Suprapubic skin (tissue), 4 donors: ENCODE measurements around the gene CFAP20DC. TPM values are rescaled to one million over a fixed set of nuclear protein-coding genes. Genes with fewer than 3 reads are reported as not detected.
"Not testable (repeated sequence)": the region's sequence is repeated elsewhere in the genome, so short reads cannot be mapped to it uniquely, and the experiment has no call there.

Experiments
- DNase-seq, 2 donors: peaks; one replicate each; pipeline ENCODE4 v3.0.0-alpha.2; 2019; ENCODE audit warnings: low spot score in 2 of 2
- H3K27ac ChIP-seq: fragments of 200-600 bp; sonication (generic); one replicate; pipeline ENCODE4 v1.5.1; 2019
- H3K27me3 ChIP-seq: fragments of 200-600 bp; sonication (generic); one replicate; pipeline ENCODE4 v1.5.1; 2019
- H3K36me3 ChIP-seq: fragments of 200-600 bp; sonication (generic); one replicate; pipeline ENCODE4 v1.5.1; 2019
- H3K4me1 ChIP-seq: fragments of 200-600 bp; sonication (generic); one replicate; pipeline ENCODE4 v1.5.1; 2019
- H3K4me3 ChIP-seq: fragments of 200-600 bp; sonication (generic); one replicate; pipeline ENCODE4 v1.5.1; 2019; ENCODE audit warnings: mild to moderate bottlenecking
- H3K9me3 ChIP-seq: fragments of 200-600 bp; sonication (generic); one replicate; pipeline ENCODE4 v1.5.1; 2019
- CTCF ChIP-seq, 2 donors: fragments of 200-600 bp in 1 of 2; fragments of 450-650 bp in 1 of 2; sonication (generic) in 1 of 2; IDR thresholded peaks; one replicate each; pipeline ENCODE4 v1.5.1; 2016 to 2019; ENCODE audit warnings: antibody characterized with exemption in 2 of 2, mild to moderate bottlenecking in 1 of 2, moderate library complexity in 1 of 2
- EP300 ChIP-seq: sonication (generic); formaldehyde crosslinking; IDR thresholded peaks from one replicate; pipeline ENCODE4 v1.6.1; 2017; ENCODE audit warnings: antibody characterized with exemption
- POLR2A ChIP-seq, 2 donors: fragments of 450-650 bp; IDR thresholded peaks; one replicate each; pipeline ENCODE4 v1.6.1; 2017; ENCODE audit warnings: antibody characterized with exemption in 2 of 2, mild to moderate bottlenecking in 2 of 2, moderate library complexity in 2 of 2
- POLR2AphosphoS5 ChIP-seq, 3 donors: sonication (generic); formaldehyde crosslinking; IDR thresholded peaks; one replicate each; pipeline ENCODE4 v1.6.1; 2017; ENCODE audit warnings: antibody characterized with exemption in 3 of 3
- WGBS: methylation state at CpG from one replicate; pipeline ENCODE4 v1.1.5; 2018; 5-methylcytosine and 5-hydroxymethylcytosine counted together
- total RNA-seq, 4 donors: library from RNA; depleted of rRNA; stranded (reverse); fragments of >200 nt; gene quantifications; one replicate each; pipeline ENCODE4 v1.1.0, GENCODE V29; 2016

Gene CFAP20DC
- total RNA-seq, 4 donors from 2014 or later = 0.53 to 2.3 (median 0.94) TPM

- H3K27me3 ChIP-seq = no peaks in the 10 kb centered on the region
- H3K4me3 ChIP-seq = no peak overlapping the region
- 63% methylated on average over 2 of the region's 2 CpGs for WGBS
- no peaks in the 10 kb centered on the region for H3K9me3 ChIP-seq
- TF ChIP-seq POLR2AphosphoS5 (IDR thresholded peaks at IDR 0.05) (no peak), POLR2A (IDR thresholded peaks at IDR 0.05) (no peak), CTCF (IDR thresholded peaks at IDR 0.05) (no peak), EP300 (no peak)
- no peak overlapping the region for H3K27ac ChIP-seq
- no peak for DNase-seq
- no peaks in the 10 kb centered on the region for H3K36me3 ChIP-seq
- H3K4me1 ChIP-seq = no peaks in the 10 kb centered on the region
Measured at GRCh38 chr3:59056706-59057105, 6.9 kb upstream of the CFAP20DC start.

GRCh38 chr3:59052803-59053411 is 3.1 kb upstream of the CFAP20DC start:
- 72% methylated on average over 2 of the region's 2 CpGs for WGBS

GRCh38 chr3:59050811-59051414 is 1.1 kb upstream of the CFAP20DC start:
- WGBS = 100% methylated on average over 2 of the region's 36 CpGs
- H3K27ac ChIP-seq = not testable (repeated sequence)

More at GRCh38 chr3:59052803-59053411, 3.1 kb upstream of the CFAP20DC start:
- Histone ChIP-seq H3K4me3 (no peak overlapping the region), H3K9me3 (no peaks in the 10 kb centered on the region), H3K36me3 (no peaks in the 10 kb centered on the region), H3K4me1 (peaks cover 12% of the 10 kb centered on the region), H3K27me3 (no peaks in the 10 kb centered on the region), H3K27ac (no peak overlapping the region)
- TF ChIP-seq EP300 (no peak), CTCF (IDR thresholded peaks at IDR 0.05) (peak in 1 of 2 donors; percentile 56)
- no peak for DNase-seq

GRCh38 chr3:59046839-59047238 is 3.0 kb downstream of the CFAP20DC start:
- DNase-seq = no peak
- Histone ChIP-seq H3K36me3 (no peaks in the 10 kb centered on the region), H3K27ac (no peak overlapping the region), H3K27me3 (no peaks in the 10 kb centered on the region), H3K4me3 (no peak overlapping the region), H3K9me3 (no peaks in the 10 kb centered on the region), H3K4me1 (peaks cover 12% of the 10 kb centered on the region)
- no peak for TF ChIP-seq POLR2A (IDR thresholded peaks at IDR 0.05)
- TF ChIP-seq POLR2AphosphoS5 (IDR thresholded peaks at IDR 0.05) = no peak
- TF ChIP-seq EP300 = no peak
- no peak for TF ChIP-seq CTCF (IDR thresholded peaks at IDR 0.05)
- 75% methylated on average over 2 of the region's 2 CpGs for WGBS

More at GRCh38 chr3:59050811-59051414, 1.1 kb upstream of the CFAP20DC start:
- H3K27me3 ChIP-seq, H3K36me3 ChIP-seq, H3K4me3 ChIP-seq, DNase-seq, H3K9me3 ChIP-seq: not testable (repeated sequence)
- peaks cover 12% of the 10 kb centered on the region for H3K4me1 ChIP-seq

- Histone ChIP-seq H3K36me3 (no peaks in the 10 kb centered on the region), H3K4me1 (no peaks in the 10 kb centered on the region), H3K27ac (no peak overlapping the region), H3K9me3 (no peaks in the 10 kb centered on the region), H3K4me3 (no peak overlapping the region), H3K27me3 (no peaks in the 10 kb centered on the region)
- DNase-seq = no peak
- whole genome bisulfite sequencing = 84% methylated on average over 2 of the region's 2 CpGs
- TF ChIP-seq POLR2A (IDR thresholded peaks at IDR 0.05) (no peak), EP300 (no peak), CTCF (IDR thresholded peaks at IDR 0.05) (no peak), POLR2AphosphoS5 (IDR thresholded peaks at IDR 0.05) (no peak)
Measured at GRCh38 chr3:59043391-59043790, 6.4 kb downstream of the CFAP20DC start.
